ENCODE data around the gene PLEKHA7.

The PLEKHA7 gene

GRCh38 chr11:16785520-16786128, 228.6 kb downstream of the PLEKHA7 start:
- Histone ChIP-seq H3K4me3 (no peak overlapping the region), H3K4me1 (peaks cover 20% of the 10 kb centered on the region), H3K27me3 (ENCODE audit: low read depth) (no peaks in the 10 kb centered on the region), H3K9me3 (no peaks in the 10 kb centered on the region), H3K36me3 (replicated peaks) (peaks cover 30% of the 10 kb centered on the region)
- in situ Hi-C loops (cut with MboI; ENCODE audit: low sequenced_read_pairs): loop anchor here (10.0 kb wide), 1 partner anchor 279 kb away; no protein-coding TSS in a partner anchor
- peak; percentile 55 to 80 for DNase-seq (ENCODE audit: low spot score in 2 of 2)

GRCh38 chr11:16784666-16785065, 229.5 kb downstream of the PLEKHA7 start:
- no peaks in the 10 kb centered on the region for H3K27me3 ChIP-seq (ENCODE audit: low read depth)
- peaks cover 20% of the 10 kb centered on the region for H3K4me1 ChIP-seq
- peak; percentile 25 to 32 for DNase-seq (ENCODE audit: low spot score in 2 of 2)
- peaks cover 21% of the 10 kb centered on the region for H3K36me3 ChIP-seq (replicated peaks)
- no peaks in the 10 kb centered on the region for H3K9me3 ChIP-seq
- in situ Hi-C loops (cut with MboI; ENCODE audit: low sequenced_read_pairs): loop anchor here (10.0 kb wide), 1 partner anchor 280 kb away; no protein-coding TSS in a partner anchor
- no peak overlapping the region for H3K4me3 ChIP-seq

GRCh38 chr11:16784097-16784496, 230.1 kb downstream of the PLEKHA7 start:
- Histone ChIP-seq H3K4me1 (peaks cover 20% of the 10 kb centered on the region), H3K4me3 (no peak overlapping the region), H3K27me3 (ENCODE audit: low read depth) (no peaks in the 10 kb centered on the region), H3K9me3 (no peaks in the 10 kb centered on the region), H3K36me3 (replicated peaks) (peaks cover 21% of the 10 kb centered on the region)
- peak; percentile 69 to 77 for DNase-seq (ENCODE audit: low spot score in 2 of 2)
- in situ Hi-C loops (cut with MboI; ENCODE audit: low sequenced_read_pairs): loop anchor here (10.0 kb wide), 1 partner anchor 281 kb away; no protein-coding TSS in a partner anchor

- no peaks in the 10 kb centered on the region for H3K27me3 ChIP-seq (ENCODE audit: low read depth)
- no peaks in the 10 kb centered on the region for H3K9me3 ChIP-seq
- in situ Hi-C loops (cut with MboI; ENCODE audit: low sequenced_read_pairs): loop anchor here (10.0 kb wide), 1 partner anchor 281 kb away; no protein-coding TSS in a partner anchor
- DNase-seq (ENCODE audit: low spot score in 2 of 2): no peak
- peaks cover 20% of the 10 kb centered on the region for H3K4me1 ChIP-seq
- peaks cover 18% of the 10 kb centered on the region for H3K36me3 ChIP-seq (replicated peaks)
- H3K4me3 ChIP-seq: no peak overlapping the region
Measured at GRCh38 chr11:16783321-16783801, 230.9 kb downstream of the PLEKHA7 start.

GRCh38 chr11:16781936-16782919, 232.0 kb downstream of the PLEKHA7 start:
- no peak for DNase-seq (ENCODE audit: low spot score in 2 of 2)
- H3K27me3 ChIP-seq (ENCODE audit: low read depth): no peaks in the 10 kb centered on the region
- peaks cover 16% of the 10 kb centered on the region for H3K36me3 ChIP-seq (replicated peaks)
- in situ Hi-C loops (cut with MboI; ENCODE audit: low sequenced_read_pairs): loop anchor here (10.0 kb wide), 1 partner anchor 283 kb away; no protein-coding TSS in a partner anchor
- peaks cover 20% of the 10 kb centered on the region for H3K4me1 ChIP-seq
- H3K9me3 ChIP-seq: no peaks in the 10 kb centered on the region
- H3K4me3 ChIP-seq: no peak overlapping the region

- in situ Hi-C loops (cut with MboI; ENCODE audit: low sequenced_read_pairs): loop anchor here (10.0 kb wide), 1 partner anchor 284 kb away; no protein-coding TSS in a partner anchor
- H3K4me3 ChIP-seq: no peak overlapping the region
Measured at GRCh38 chr11:16780698-16781550, 233.3 kb downstream of the PLEKHA7 start.

GRCh38 chr11:16780146-16780545, 234.1 kb downstream of the PLEKHA7 start:
- no peak overlapping the region for H3K4me3 ChIP-seq
- DNase-seq (ENCODE audit: low spot score in 2 of 2): no peak
- peaks cover 13% of the 10 kb centered on the region for H3K36me3 ChIP-seq (replicated peaks)
- H3K9me3 ChIP-seq: no peaks in the 10 kb centered on the region
- in situ Hi-C loops (cut with MboI; ENCODE audit: low sequenced_read_pairs): loop anchor here (10.0 kb wide), 1 partner anchor 285 kb away; no protein-coding TSS in a partner anchor
- no peaks in the 10 kb centered on the region for H3K27me3 ChIP-seq (ENCODE audit: low read depth)
- H3K4me1 ChIP-seq: peaks cover 17% of the 10 kb centered on the region

More at GRCh38 chr11:16780698-16781550, 233.3 kb downstream of the PLEKHA7 start:
- H3K4me1 ChIP-seq: peaks cover 20% of the 10 kb centered on the region
- DNase-seq (ENCODE audit: low spot score in 2 of 2): no peak
- H3K27me3 ChIP-seq (ENCODE audit: low read depth): no peaks in the 10 kb centered on the region
- peaks cover 16% of the 10 kb centered on the region for H3K36me3 ChIP-seq (replicated peaks)
- H3K9me3 ChIP-seq: no peaks in the 10 kb centered on the region

GRCh38 chr11:16779436-16779835, 234.8 kb downstream of the PLEKHA7 start:
- in situ Hi-C loops (cut with MboI; ENCODE audit: low sequenced_read_pairs): no loop called here
- DNase-seq (ENCODE audit: low spot score in 2 of 2): no peak
- Histone ChIP-seq H3K36me3 (replicated peaks) (peaks cover 10% of the 10 kb centered on the region), H3K4me3 (no peak overlapping the region), H3K9me3 (no peaks in the 10 kb centered on the region), H3K4me1 (peaks cover 10% of the 10 kb centered on the region), H3K27me3 (ENCODE audit: low read depth) (no peaks in the 10 kb centered on the region)

GRCh38 chr11:16778876-16779275, 235.3 kb downstream of the PLEKHA7 start:
- peaks cover 10% of the 10 kb centered on the region for H3K36me3 ChIP-seq (replicated peaks)
- peaks cover 5% of the 10 kb centered on the region for H3K4me1 ChIP-seq
- no peak overlapping the region for H3K4me3 ChIP-seq
- no peaks in the 10 kb centered on the region for H3K9me3 ChIP-seq
- no peak for DNase-seq (ENCODE audit: low spot score in 2 of 2)
- in situ Hi-C loops (cut with MboI; ENCODE audit: low sequenced_read_pairs): no loop called here
- H3K27me3 ChIP-seq (ENCODE audit: low read depth): no peaks in the 10 kb centered on the region

GRCh38 chr11:16778286-16778685, 235.9 kb downstream of the PLEKHA7 start:
- no peaks in the 10 kb centered on the region for H3K9me3 ChIP-seq
- H3K4me1 ChIP-seq: no peaks in the 10 kb centered on the region
- in situ Hi-C loops (cut with MboI; ENCODE audit: low sequenced_read_pairs): no loop called here
- H3K4me3 ChIP-seq: no peak overlapping the region
- H3K27me3 ChIP-seq (ENCODE audit: low read depth): no peaks in the 10 kb centered on the region
- no peak for DNase-seq (ENCODE audit: low spot score in 2 of 2)
- peaks cover 6% of the 10 kb centered on the region for H3K36me3 ChIP-seq (replicated peaks)

GRCh38 chr11:16777613-16777975, 236.6 kb downstream of the PLEKHA7 start:
- Histone ChIP-seq H3K9me3 (no peaks in the 10 kb centered on the region), H3K36me3 (replicated peaks) (peaks cover 4% of the 10 kb centered on the region), H3K4me1 (no peaks in the 10 kb centered on the region), H3K4me3 (no peak overlapping the region), H3K27me3 (ENCODE audit: low read depth) (no peaks in the 10 kb centered on the region)
- in situ Hi-C loops (cut with MboI; ENCODE audit: low sequenced_read_pairs): no loop called here
- no peak for DNase-seq (ENCODE audit: low spot score in 2 of 2)

- no peak overlapping the region for H3K4me3 ChIP-seq
- H3K4me1 ChIP-seq: no peaks in the 10 kb centered on the region
- DNase-seq (ENCODE audit: low spot score in 2 of 2): no peak
- in situ Hi-C loops (cut with MboI; ENCODE audit: low sequenced_read_pairs): no loop called here
- no peaks in the 10 kb centered on the region for H3K9me3 ChIP-seq
- peaks cover 4% of the 10 kb centered on the region; the same call in 1 of the 2 replicates for H3K36me3 ChIP-seq (replicated peaks)
- H3K27me3 ChIP-seq (ENCODE audit: low read depth): no peaks in the 10 kb centered on the region
Measured at GRCh38 chr11:16776711-16777612, 237.3 kb downstream of the PLEKHA7 start.
